HepG2 (cell line): ENCODE measurements around the gene TRPM6. TPM values are rescaled to one million over a fixed set of nuclear protein-coding genes. Genes with fewer than 3 reads are reported as not detected.

ENCODE experiments used
- ATAC-seq: fragments of 200-7000 bp; cut with Tn5 transposase; 3 replicates; pipeline ENCODE4 v1.9.1; 2020; ENCODE audit warnings: mild to moderate bottlenecking, moderate library complexity
- BruUV-seq: library from RNA; stranded (reverse); fragments of 400-500 nt; replicated peaks from 2 replicates; lab custom pipeline; 2021; lab: Mats Ljungman, UMichigan
- CTCF ChIA-PET: fragments of 300-600 bp; formaldehyde crosslinking; extraction: SDS; loops from one replicate; lab custom pipeline; 2021; ENCODE audit warnings: low total read pairs, inconsistent platforms, low intra/inter-chr PET ratio; lab: Yijun Ruan, JAX
- POLR2A ChIA-PET: fragments of 350-600 bp; sonication (Branson Sonifier 250); formaldehyde crosslinking; loops from one replicate; lab custom pipeline; 2020; ENCODE audit warnings: antibody characterized with exemption, inconsistent platforms; lab: Yijun Ruan, JAX
- DNase-seq: peaks from one replicate; pipeline ENCODE4 v3.0.0-alpha.2; 2015; ENCODE audit warnings: low spot score
- FAIRE-seq: peaks from 3 replicates; lab custom pipeline; 2011; peaks lifted over from hg19 to GRCh38; lab: Jason Lieb, UNC
- H2AFZ ChIP-seq: one replicate; pipeline ENCODE4 v1.6.1; 2011; ENCODE audit warnings: low read length, inconsistent platforms
- H3K27ac ChIP-seq: fragments of 300-600 bp; 3 replicates; pipeline ENCODE4 v1.8.0; 2011; ENCODE audit warnings: mixed run types, mild to moderate bottlenecking, mixed read lengths, low read length, inconsistent platforms; ENCODE audit not compliant: insufficient read depth; ENCODE audit errors: extremely low read length
- H3K27me3 ChIP-seq, 2 experiments: fragments of 200-600 bp in 1 of 2; 2 replicates in 1 of 2; 3 replicates in 1 of 2; pipeline versions ENCODE4 v1.6.0 to v1.8.0; 2011; ENCODE audit warnings: low read length in 2 of 2, mild to moderate bottlenecking in 2 of 2, moderate library complexity in 2 of 2, inconsistent platforms in 1 of 2; ENCODE audit not compliant: insufficient read depth in 2 of 2, control insufficient read depth in 1 of 2
- H3K36me3 ChIP-seq, 2 experiments: fragments of 200-600 bp in 1 of 2; replicated peaks in 1 of 2; 2 replicates in 1 of 2; 3 replicates in 1 of 2; pipeline versions ENCODE4 v1.5.1 to v1.8.0; 2011; ENCODE audit warnings: low read length in 2 of 2, inconsistent platforms in 1 of 2; ENCODE audit not compliant: insufficient read depth in 2 of 2, control insufficient read depth in 1 of 2
- H3K4me1 ChIP-seq: 2 replicates; pipeline ENCODE4 v1.5.1; 2012; ENCODE audit warnings: low read length, inconsistent platforms; ENCODE audit not compliant: insufficient read depth
- H3K4me2 ChIP-seq: 2 replicates; pipeline ENCODE4 v1.6.0; 2011; ENCODE audit warnings: low read depth, low read length, inconsistent platforms
- H3K4me3 ChIP-seq, 3 experiments: fragments of 200-600 bp in 1 of 3; sonication (generic), shearing (Covaris generic) in 1 of 3; replicated peaks in 1 of 3; 2 replicates each; pipeline ENCODE4 v1.5.1; 2011 to 2016; ENCODE audit warnings: low read length in 3 of 3, inconsistent platforms in 2 of 3, low read depth in 2 of 3, mild to moderate bottlenecking in 2 of 3, control low read depth in 1 of 3, mixed read lengths in 1 of 3; ENCODE audit not compliant: insufficient read depth in 1 of 3
- H3K79me2 ChIP-seq: one replicate; pipeline ENCODE4 v1.6.1; 2011; ENCODE audit warnings: low read length, inconsistent platforms; ENCODE audit not compliant: insufficient read depth
- H3K9ac ChIP-seq: 2 replicates; pipeline ENCODE4 v1.6.0; 2011; ENCODE audit warnings: mild to moderate bottlenecking, low read depth, low read length, inconsistent platforms; ENCODE audit not compliant: insufficient read depth
- H3K9me3 ChIP-seq: 2 replicates; pipeline ENCODE4 v1.5.1; 2012; ENCODE audit warnings: mild to moderate bottlenecking, low read length
- H4K20me1 ChIP-seq: 2 replicates; pipeline ENCODE4 v1.6.0; 2011; ENCODE audit warnings: inconsistent platforms, mild to moderate bottlenecking, low read length, moderate library complexity; ENCODE audit not compliant: insufficient read depth
- PTBP1 ChIP-seq: fragments of 200-400 bp; formaldehyde crosslinking; IDR thresholded peaks from 2 replicates; pipeline ENCODE4 v1.6.1; 2018; ENCODE audit warnings: low read length, low read depth; ENCODE audit not compliant: poor library complexity, severe bottlenecking
- RBM39 ChIP-seq: fragments of 200-400 bp; formaldehyde crosslinking; IDR thresholded peaks from one replicate; pipeline ENCODE4 v1.6.1; 2018; ENCODE audit warnings: antibody characterized with exemption, mild to moderate bottlenecking, low read depth, low read length; ENCODE audit not compliant: poor library complexity, severe bottlenecking
- ZNF431 ChIP-seq: sonication (generic); formaldehyde crosslinking; IDR thresholded peaks from 2 replicates; pipeline ENCODE4 v1.9.0; 2022; ENCODE audit warnings: missing genetic modification reagents, low read depth, mild to moderate bottlenecking, borderline replicate concordance
- ZNF878 ChIP-seq: sonication (generic); formaldehyde crosslinking; IDR thresholded peaks from 2 replicates; pipeline ENCODE4 v1.8.1; 2023; ENCODE audit warnings: mild to moderate bottlenecking, missing genetic modification reagents, moderate library complexity
- WGBS: methylation state at CpG from one replicate; pipeline ENCODE4 v1.1.6; 2017; ENCODE audit warnings: low lambda C conversion rate; 5-methylcytosine and 5-hydroxymethylcytosine counted together
- in situ Hi-C: cut with HindIII; loops from 2 replicates; pipeline ENCODE4 v1.10.0; 2017; ENCODE audit warnings: low pct_unique_long_range_greater_than_20kb; ENCODE audit not compliant: extremely low pct_ligation_motif_present
- intact Hi-C: fragments of 100-400 bp; cut with micrococcal nuclease; formaldehyde crosslinking; loops from one replicate; pipeline ENCODE4 v1.10.0; 2022; ENCODE audit not compliant: unreplicated experiment
- polyA plus RNA-seq, 8 experiments: library from polyadenylated mRNA; depleted of rRNA in 3 of 8; stranded (reverse) in 7 of 8; unstranded in 1 of 8; fragments of >200 nt; fragmentation: Illumina TruSeq in 4 of 8; extraction: Trizol in 4 of 8; gene quantifications; 2 replicates each; pipeline versions ENCODE4 v1.2.1 to v1.2.3, GENCODE V29; 2011 to 2016; ENCODE audit warnings: low read depth in 4 of 8, missing spikeins in 1 of 8, mixed read lengths in 1 of 8; ENCODE audit not compliant: insufficient read depth in 1 of 8
- total RNA-seq, 5 experiments: library from RNA; depleted of rRNA; stranded (reverse); fragments of >200 nt; fragmentation: Illumina TruSeq; extraction: Trizol; gene quantifications; 2 replicates each; pipeline ENCODE4 v1.2.3, GENCODE V29; 2016; ENCODE audit warnings: low read depth in 1 of 5
- TF ChIP-seq, protein P1 (sequence below): IDR thresholded peaks from 2 replicates; pipeline ENCODE4 v1.6.1; 2018; ENCODE audit warnings: missing genetic modification reagents
- TF ChIP-seq, protein P2 (sequence below): sonication (generic); formaldehyde crosslinking; IDR thresholded peaks from 2 replicates; pipeline ENCODE4 v1.4.0; 2020; ENCODE audit warnings: missing genetic modification reagents, borderline replicate concordance

The TRPM6 gene
- total and polyA plus RNA-seq, 2 of the 13 experiments (the other 11 are each of a cell fraction or from before 2014, with no cell fraction given) = 0.01 to 0.09 TPM

DNA sequence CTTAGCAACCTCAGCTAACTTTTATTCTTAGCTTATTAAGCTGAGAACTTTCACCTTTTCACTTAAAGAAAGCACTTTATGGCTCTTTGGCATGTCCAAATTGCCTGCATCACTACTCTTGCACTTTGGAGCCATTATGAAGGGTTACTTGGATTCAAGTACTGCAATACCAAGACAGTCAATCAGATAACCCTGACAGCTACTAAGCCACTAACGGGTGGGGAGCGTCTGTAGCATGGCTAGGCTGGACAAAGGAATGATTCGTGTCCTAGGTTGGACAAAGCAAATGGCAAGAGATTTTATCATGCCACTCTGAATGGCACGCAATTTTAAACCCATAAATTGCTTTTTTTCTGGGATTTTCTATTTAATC, 39.6 kb downstream of the TRPM6 start:
- no peaks in the 10 kb centered on the region for H3K36me3 ChIP-seq
- no peak overlapping the region for H3K4me2 ChIP-seq
- H3K9ac ChIP-seq = no peak overlapping the region
- intact Hi-C loops (no loop called here), in situ Hi-C loops (no loop called here)
- CTCF ChIA-PET = no interaction called here
- H3K79me2 ChIP-seq = no peaks in the 10 kb centered on the region
- BruUV-seq = no TSS peak
- ATAC-seq (no peak), FAIRE-seq (no peak)
- no peak overlapping the region for H3K27ac ChIP-seq
- H4K20me1 ChIP-seq = no peaks in the 10 kb centered on the region
- no peak for TF ChIP-seq ZNF431 (CRISPR knock-in tag)
- no peak for TF ChIP-seq PTBP1
- TF ChIP-seq ZNF878 = no peak
- TF ChIP-seq, protein P1, sequence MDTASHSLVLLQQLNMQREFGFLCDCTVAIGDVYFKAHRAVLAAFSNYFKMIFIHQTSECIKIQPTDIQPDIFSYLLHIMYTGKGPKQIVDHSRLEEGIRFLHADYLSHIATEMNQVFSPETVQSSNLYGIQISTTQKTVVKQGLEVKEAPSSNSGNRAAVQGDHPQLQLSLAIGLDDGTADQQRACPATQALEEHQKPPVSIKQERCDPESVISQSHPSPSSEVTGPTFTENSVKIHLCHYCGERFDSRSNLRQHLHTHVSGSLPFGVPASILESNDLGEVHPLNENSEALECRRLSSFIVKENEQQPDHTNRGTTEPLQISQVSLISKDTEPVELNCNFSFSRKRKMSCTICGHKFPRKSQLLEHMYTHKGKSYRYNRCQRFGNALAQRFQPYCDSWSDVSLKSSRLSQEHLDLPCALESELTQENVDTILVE (CRISPR knock-in tag) = no peak
- TF ChIP-seq, protein P2, sequence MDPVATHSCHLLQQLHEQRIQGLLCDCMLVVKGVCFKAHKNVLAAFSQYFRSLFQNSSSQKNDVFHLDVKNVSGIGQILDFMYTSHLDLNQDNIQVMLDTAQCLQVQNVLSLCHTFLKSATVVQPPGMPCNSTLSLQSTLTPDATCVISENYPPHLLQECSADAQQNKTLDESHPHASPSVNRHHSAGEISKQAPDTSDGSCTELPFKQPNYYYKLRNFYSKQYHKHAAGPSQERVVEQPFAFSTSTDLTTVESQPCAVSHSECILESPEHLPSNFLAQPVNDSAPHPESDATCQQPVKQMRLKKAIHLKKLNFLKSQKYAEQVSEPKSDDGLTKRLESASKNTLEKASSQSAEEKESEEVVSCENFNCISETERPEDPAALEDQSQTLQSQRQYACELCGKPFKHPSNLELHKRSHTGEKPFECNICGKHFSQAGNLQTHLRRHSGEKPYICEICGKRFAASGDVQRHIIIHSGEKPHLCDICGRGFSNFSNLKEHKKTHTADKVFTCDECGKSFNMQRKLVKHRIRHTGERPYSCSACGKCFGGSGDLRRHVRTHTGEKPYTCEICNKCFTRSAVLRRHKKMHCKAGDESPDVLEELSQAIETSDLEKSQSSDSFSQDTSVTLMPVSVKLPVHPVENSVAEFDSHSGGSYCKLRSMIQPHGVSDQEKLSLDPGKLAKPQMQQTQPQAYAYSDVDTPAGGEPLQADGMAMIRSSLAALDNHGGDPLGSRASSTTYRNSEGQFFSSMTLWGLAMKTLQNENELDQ (CRISPR knock-in tag) = no peak
- no peak for TF ChIP-seq RBM39
- TF ChIP-seq, all 625 proteins: peak for 0
- no peaks in the 10 kb centered on the region for H3K9me3 ChIP-seq
- no peak overlapping the region for H3K4me3 ChIP-seq
- 11% methylated on average over 4 of the region's 4 CpGs for WGBS
- no peak for DNase-seq
- no peak overlapping the region for H2AFZ ChIP-seq
- peaks cover 5% of the 10 kb centered on the region for H3K4me1 ChIP-seq
- H3K27me3 ChIP-seq = no peaks in the 10 kb centered on the region
- POLR2A ChIA-PET = no interaction called here
